HEK293 (cell line): ENCODE measurements around the gene SMARCD2.

Source experiments
- CTCF ChIA-PET: fragments of 350-600 bp; formaldehyde crosslinking; extraction: SDS; loops from one replicate; lab custom pipeline; 2021; ENCODE audit warnings: antibody characterized with exemption; lab: Yijun Ruan, JAX
- POLR2A ChIA-PET: fragments of 300-600 bp; formaldehyde crosslinking; extraction: SDS; loops from one replicate; lab custom pipeline; 2020; ENCODE audit warnings: antibody characterized with exemption, inconsistent platforms; lab: Yijun Ruan, JAX
- H3K27ac ChIP-seq: fragments of 200-500 bp; sonication (Bioruptor generic); 2 replicates; pipeline ENCODE4 v1.5.1; 2014; ENCODE audit warnings: low read depth, low read length, control low read depth, inconsistent platforms; ENCODE audit errors: extremely low read depth
- H3K36me3 ChIP-seq, 2 experiments: fragments of 200-500 bp in 1 of 2; sonication (Bioruptor generic) in 1 of 2; 1 replicate in 1 of 2; 2 replicates in 1 of 2; pipeline ENCODE4 v1.5.1; 2014 to 2017; ENCODE audit warnings: inconsistent platforms in 2 of 2, low read length in 2 of 2; ENCODE audit not compliant: control insufficient read depth in 2 of 2, insufficient read depth in 1 of 2
- H3K4me1 ChIP-seq: fragments of 200-500 bp; sonication (Bioruptor generic); 2 replicates; pipeline ENCODE4 v1.5.1; 2014; ENCODE audit warnings: mild to moderate bottlenecking, low read length, inconsistent platforms; ENCODE audit not compliant: control insufficient read depth, insufficient read depth
- H3K4me3 ChIP-seq: 2 replicates; pipeline ENCODE4 v1.5.1; 2011; ENCODE audit warnings: low read depth, mild to moderate bottlenecking, control low read depth, low read length, moderate library complexity
- H3K9me3 ChIP-seq: fragments of 200-500 bp; sonication (Bioruptor generic); 2 replicates; pipeline ENCODE4 v1.5.1; 2014; ENCODE audit warnings: low read depth, low read length, inconsistent platforms; ENCODE audit not compliant: control insufficient read depth, insufficient read depth
- SP2 ChIP-seq: fragments of 450-650 bp; formaldehyde crosslinking; IDR thresholded peaks from 2 replicates; pipeline ENCODE4 v1.5.1; 2016; ENCODE audit warnings: missing biosample characterization, missing genetic modification characterization
- ZBTB44 ChIP-seq: fragments of 450-650 bp; IDR thresholded peaks from 2 replicates; pipeline ENCODE4 v1.5.1; 2018; ENCODE audit warnings: missing biosample characterization, mild to moderate bottlenecking, missing genetic modification characterization
- ZNF416 ChIP-seq: fragments of 450-650 bp; formaldehyde crosslinking; IDR thresholded peaks from 2 replicates; pipeline ENCODE4 v1.5.1; 2016; ENCODE audit warnings: missing biosample characterization, missing genetic modification characterization
- ZNF513 ChIP-seq: fragments of 450-650 bp; IDR thresholded peaks from 2 replicates; pipeline ENCODE4 v1.5.1; 2018; ENCODE audit warnings: missing biosample characterization, missing genetic modification characterization
- ZNF529 ChIP-seq: fragments of 450-650 bp; formaldehyde crosslinking; IDR thresholded peaks from 2 replicates; pipeline ENCODE4 v1.5.1; 2017; ENCODE audit warnings: missing genetic modification characterization, missing biosample characterization; ENCODE audit not compliant: insufficient replicate concordance
- ZNF555 ChIP-seq: fragments of 450-650 bp; formaldehyde crosslinking; conservative IDR thresholded peaks from 2 replicates; pipeline ENCODE4 v1.5.1; 2017; ENCODE audit warnings: missing biosample characterization, mild to moderate bottlenecking, missing genetic modification characterization, inconsistent platforms

The SMARCD2 gene

GRCh38 chr17:63783522-63783921, 59.0 kb downstream of the SMARCD2 start:
- ChIA-PET POLR2A (interaction anchor here (3.9 kb wide), 1 partner anchor 10 kb away, joined by 40 read pairs; the partner anchor contains the start of genes CCDC47 and DDX42), CTCF (interaction anchor here (0.5 to 1.0 kb wide), 3 partner anchors 8 to 149 kb away, joined by 3 to 4 read pairs (median 3); partner anchors contain the start of genes CCDC47 and DDX42)
- peaks cover 52 to 87% of the 10 kb centered on the region in 2 experiments for H3K36me3 ChIP-seq

More at GRCh38 chr17:63783522-63783921, 59.0 kb downstream of the SMARCD2 start:
- Histone ChIP-seq H3K4me3 (no peak overlapping the region), H3K9me3 (no peaks in the 10 kb centered on the region), H3K27ac (no peak overlapping the region), H3K4me1 (peaks cover 3% of the 10 kb centered on the region)
- no peak for TF ChIP-seq ZNF529 (tag by site-specific recombination)
- no peak for TF ChIP-seq ZNF513 (tag by site-specific recombination)
- TF ChIP-seq ZBTB44 (tag by site-specific recombination) = no peak
- TF ChIP-seq ZNF416 (tag by site-specific recombination) = no peak
- no peak for TF ChIP-seq ZNF555 (tag by site-specific recombination)
- TF ChIP-seq SP2 (tag by site-specific recombination) = no peak
